ENCODE data around the gene RALGPS1. TPM values are rescaled to one million over a fixed set of nuclear protein-coding genes. Genes with fewer than 3 reads are reported as not detected.

RALGPS1 gene
- total and polyA plus RNA-seq, 2 donors (not counting 1 experiment from before 2014, with no cell fraction given), result 2.0 to 5.9 TPM

DNA sequence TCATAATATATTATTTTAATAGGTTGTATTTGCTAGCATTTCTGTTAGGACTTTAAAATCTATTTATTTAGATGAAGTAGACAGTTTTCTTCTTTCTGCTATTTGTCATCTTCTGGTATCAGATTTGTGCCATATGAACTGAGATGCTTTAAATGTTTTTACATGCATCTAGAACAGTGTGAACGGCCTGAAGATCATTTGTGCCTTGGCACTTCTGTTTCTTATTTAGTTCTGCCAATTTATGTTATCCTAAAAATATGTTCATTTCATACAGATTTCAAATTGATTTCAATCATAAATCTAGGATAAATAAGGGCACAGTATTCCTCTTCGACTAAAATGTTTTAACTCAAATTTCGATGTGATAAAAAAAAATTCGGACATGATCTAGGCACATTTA lies 38.1 kb upstream of the RALGPS1 start:
- DNase-seq (ENCODE audit: low read depth in 2 of 2), result no peak
- no peak for TF ChIP-seq EZH2 (IDR thresholded peaks at IDR 0.05; ENCODE audit: low read length, missing control alignments)
- no peak for TF ChIP-seq CTCF (conservative IDR thresholded peaks at IDR 0.05 in 1 of 2, IDR thresholded peaks at IDR 0.05 in 1 of 2; ENCODE audit: low read depth in 1 of 2, low read length in 2 of 2)
- Histone ChIP-seq H3K4me1 (ENCODE audit: control insufficient read depth, extremely low read depth, insufficient read depth, low read length) (no peaks in the 10 kb centered on the region), H3K27me3 (ENCODE audit: control insufficient read depth, insufficient read depth, low read length) (no peaks in the 10 kb centered on the region), H3K9me3 (ENCODE audit: control insufficient read depth, insufficient read depth, low read depth, low read length) (no peaks in the 10 kb centered on the region), H3K4me3 (replicated peaks in 1 of 4; ENCODE audit: control extremely low read depth in 1 of 4, insufficient read depth in 1 of 4, low read depth in 3 of 4, low read length in 4 of 4) (no peak overlapping the region), H3K27ac (ENCODE audit: insufficient read depth, low read length) (no peak overlapping the region), H3K9ac (ENCODE audit: insufficient read depth, low read length) (no peak overlapping the region), H4K20me1 (ENCODE audit: control insufficient read depth, extremely low read depth, insufficient read depth, low read length) (no peaks in the 10 kb centered on the region), H3K79me2 (ENCODE audit: control insufficient read depth, insufficient read depth, low read length) (peaks cover 3% of the 10 kb centered on the region), H3K4me2 (ENCODE audit: extremely low read depth, insufficient read depth, low read length) (no peak overlapping the region), H2AFZ (ENCODE audit: low read length) (no peak overlapping the region), H3K36me3 (ENCODE audit: control insufficient read depth, insufficient read depth, low read length) (peaks cover 2% of the 10 kb centered on the region)

DNA sequence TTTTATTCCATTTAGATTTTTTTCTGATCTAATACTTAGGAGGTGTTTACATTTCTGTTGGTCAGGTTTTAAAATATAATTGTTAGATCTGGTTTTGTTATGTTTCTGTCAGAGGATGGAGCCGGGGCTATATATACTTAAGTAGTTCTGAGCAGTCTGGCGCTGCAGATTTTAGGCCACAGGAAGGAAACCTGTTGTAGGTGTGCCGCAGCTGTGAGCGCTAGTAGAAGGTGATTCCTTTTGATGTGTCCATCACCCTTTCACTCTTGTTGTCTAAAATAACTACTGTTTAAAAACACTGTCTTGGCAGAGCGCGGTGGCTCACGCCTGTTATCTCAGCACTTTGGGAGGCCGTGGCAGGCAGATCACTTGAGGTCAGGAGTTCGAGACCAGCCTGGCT lies 37.2 kb upstream of the RALGPS1 start:
- Histone ChIP-seq H3K27ac (ENCODE audit: insufficient read depth, low read length) (no peak overlapping the region), H3K36me3 (ENCODE audit: control insufficient read depth, insufficient read depth, low read length) (peaks cover 3% of the 10 kb centered on the region), H3K27me3 (ENCODE audit: control insufficient read depth, insufficient read depth, low read length) (no peaks in the 10 kb centered on the region), H2AFZ (ENCODE audit: low read length) (no peak overlapping the region), H3K4me2 (ENCODE audit: extremely low read depth, insufficient read depth, low read length) (no peak overlapping the region), H3K4me3 (replicated peaks in 1 of 4; ENCODE audit: control extremely low read depth in 1 of 4, insufficient read depth in 1 of 4, low read depth in 3 of 4, low read length in 4 of 4) (no peak overlapping the region), H3K9me3 (ENCODE audit: control insufficient read depth, insufficient read depth, low read depth, low read length) (no peaks in the 10 kb centered on the region), H3K79me2 (ENCODE audit: control insufficient read depth, insufficient read depth, low read length) (peaks cover 3% of the 10 kb centered on the region), H4K20me1 (ENCODE audit: control insufficient read depth, extremely low read depth, insufficient read depth, low read length) (no peaks in the 10 kb centered on the region), H3K4me1 (ENCODE audit: control insufficient read depth, extremely low read depth, insufficient read depth, low read length) (no peaks in the 10 kb centered on the region), H3K9ac (ENCODE audit: insufficient read depth, low read length) (no peak overlapping the region)
- no peak for DNase-seq (ENCODE audit: low read depth in 2 of 2)
- TF ChIP-seq EZH2 (IDR thresholded peaks at IDR 0.05; ENCODE audit: low read length, missing control alignments) (no peak), CTCF (conservative IDR thresholded peaks at IDR 0.05 in 1 of 2, IDR thresholded peaks at IDR 0.05 in 1 of 2; ENCODE audit: low read depth in 1 of 2, low read length in 2 of 2) (no peak)

DNA sequence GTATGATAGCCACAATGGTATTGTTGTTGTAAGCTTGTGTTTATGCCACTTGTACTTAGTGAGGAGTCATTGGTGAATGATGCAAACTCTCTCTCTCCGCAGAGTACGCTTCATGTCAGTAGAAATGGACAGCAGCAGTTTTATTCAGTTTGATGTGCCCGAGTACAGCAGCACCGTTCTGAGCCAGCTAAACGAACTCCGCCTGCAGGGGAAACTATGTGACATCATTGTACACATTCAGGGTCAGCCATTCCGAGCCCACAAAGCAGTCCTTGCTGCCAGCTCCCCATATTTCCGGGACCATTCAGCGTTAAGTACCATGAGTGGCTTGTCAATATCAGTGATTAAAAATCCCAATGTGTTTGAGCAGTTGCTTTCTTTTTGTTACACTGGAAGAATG lies 35.3 kb upstream of the RALGPS1 start:
- Histone ChIP-seq H3K4me2 (ENCODE audit: extremely low read depth, insufficient read depth, low read length) (peak overlapping the region; percentile 52), H3K4me3 (replicated peaks in 1 of 4; ENCODE audit: control extremely low read depth in 1 of 4, insufficient read depth in 1 of 4, low read depth in 3 of 4, low read length in 4 of 4) (no peak overlapping the region), H3K27me3 (ENCODE audit: control insufficient read depth, insufficient read depth, low read length) (no peaks in the 10 kb centered on the region), H4K20me1 (ENCODE audit: control insufficient read depth, extremely low read depth, insufficient read depth, low read length) (no peaks in the 10 kb centered on the region), H3K36me3 (ENCODE audit: control insufficient read depth, insufficient read depth, low read length) (peaks cover 8% of the 10 kb centered on the region), H3K9ac (ENCODE audit: insufficient read depth, low read length) (no peak overlapping the region), H2AFZ (ENCODE audit: low read length) (no peak overlapping the region), H3K79me2 (ENCODE audit: control insufficient read depth, insufficient read depth, low read length) (peaks cover 4% of the 10 kb centered on the region), H3K27ac (ENCODE audit: insufficient read depth, low read length) (no peak overlapping the region), H3K4me1 (ENCODE audit: control insufficient read depth, extremely low read depth, insufficient read depth, low read length) (no peaks in the 10 kb centered on the region), H3K9me3 (ENCODE audit: control insufficient read depth, insufficient read depth, low read depth, low read length) (no peaks in the 10 kb centered on the region)
- TF ChIP-seq CTCF (conservative IDR thresholded peaks at IDR 0.05 in 1 of 2, IDR thresholded peaks at IDR 0.05 in 1 of 2; ENCODE audit: low read depth in 1 of 2, low read length in 2 of 2) (no peak), EZH2 (IDR thresholded peaks at IDR 0.05; ENCODE audit: low read length, missing control alignments) (no peak)
- peak in 1 of 2 donors; percentile 33 for DNase-seq (ENCODE audit: low read depth in 2 of 2)

All from fibroblast of lung (primary cell).